ENCODE measurements around the gene SLC16A3.

SLC16A3 gene

DNA sequence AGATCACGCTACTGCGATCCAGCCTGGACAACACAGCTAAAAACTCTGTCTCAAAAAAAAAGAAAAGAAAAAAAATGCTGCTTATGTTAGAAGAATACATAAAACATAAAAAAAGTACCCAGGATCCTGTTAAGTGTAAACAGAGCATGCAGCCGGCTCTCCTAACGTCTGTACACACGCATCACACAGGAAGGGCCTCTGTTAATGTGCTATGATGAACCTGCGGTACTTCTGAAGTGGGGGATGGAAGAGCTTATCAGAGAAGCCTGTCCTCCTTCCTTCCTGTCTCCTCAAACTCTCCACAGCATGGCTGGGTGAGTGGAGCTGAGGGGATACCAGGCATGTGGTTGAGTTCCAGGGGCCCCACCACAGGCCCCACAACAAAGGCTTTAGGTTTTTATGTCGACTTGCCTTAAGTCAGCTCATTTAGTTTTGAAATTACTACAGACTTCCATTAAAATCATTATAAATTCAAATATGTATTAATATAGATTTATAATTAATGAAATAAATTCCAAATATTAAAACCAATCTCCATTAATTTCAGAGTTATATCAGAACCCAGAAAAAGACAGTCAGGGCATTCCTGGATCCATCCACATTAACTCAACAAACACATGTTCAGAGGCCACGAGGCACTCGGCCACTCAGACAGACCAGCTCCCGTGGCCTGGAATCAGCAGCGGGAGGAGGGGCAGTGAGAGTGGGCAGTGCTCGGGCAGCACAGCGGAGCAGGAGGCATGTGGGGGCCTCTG lies 27.9 kb upstream of the SLC16A3 start:
- no peak for TF ChIP-seq CTCF (IDR thresholded peaks at IDR 0.05)

DNA sequence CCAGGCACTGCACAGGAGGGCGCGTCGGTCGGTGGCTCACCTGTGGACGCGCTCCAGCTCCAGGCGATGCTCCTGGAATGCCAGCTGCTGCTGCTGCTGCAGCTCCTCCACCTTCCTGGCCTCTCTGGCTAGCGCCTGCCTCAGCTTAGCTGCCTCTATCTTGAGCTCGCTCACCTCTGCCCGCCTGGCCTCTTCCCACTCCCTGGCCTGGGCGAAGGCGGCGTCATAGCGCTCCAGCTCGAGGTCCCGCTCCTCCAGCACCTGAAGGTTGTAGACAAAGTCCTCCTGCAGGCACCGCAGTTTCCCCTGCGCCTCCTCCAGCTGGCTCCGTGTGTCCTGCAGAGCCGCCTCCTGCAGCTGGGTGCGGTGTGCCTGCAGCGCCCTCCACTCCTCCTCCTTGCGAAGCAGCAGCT lies 27.3 kb upstream of the SLC16A3 start:
- no peak for TF ChIP-seq CTCF (IDR thresholded peaks at IDR 0.05)

GRCh38 chr17:82202981-82203380 lies 25.9 kb upstream of the SLC16A3 start:
- TF ChIP-seq CTCF (IDR thresholded peaks at IDR 0.05), result no peak

DNA sequence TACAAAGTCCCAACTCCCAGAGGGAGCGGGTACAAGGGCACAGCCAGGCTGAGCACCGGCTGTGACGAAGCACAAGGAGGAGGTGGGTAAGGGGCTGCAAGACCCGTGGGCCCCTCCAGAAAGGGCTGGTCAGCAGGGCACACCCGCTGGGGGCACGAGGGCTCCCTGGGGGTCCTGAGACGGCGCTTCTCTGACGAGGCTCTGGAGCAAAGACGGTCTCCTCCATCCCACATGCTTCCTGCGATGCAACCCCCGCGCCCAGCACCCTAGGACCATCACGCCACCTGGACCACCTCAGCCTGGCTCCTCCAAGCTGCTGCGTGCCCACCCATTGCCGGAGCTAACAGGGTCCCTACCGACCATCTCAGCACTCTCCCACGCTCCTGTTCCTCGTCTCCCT lies 24.9 kb upstream of the SLC16A3 start:
- TF ChIP-seq CTCF (IDR thresholded peaks at IDR 0.05), result no peak

- TF ChIP-seq CTCF (IDR thresholded peaks at IDR 0.05), result no peak
These were observed 23.8 kb upstream of the SLC16A3 start for GRCh38 chr17:82204831-82205719.

GRCh38 chr17:82205720-82206508 lies 22.9 kb upstream of the SLC16A3 start:
- peak; percentile 85 for TF ChIP-seq CTCF (IDR thresholded peaks at IDR 0.05)
